Sigmoid colon (tissue), 4 donors: ENCODE measurements around the gene TRIP11.

Experiments
- EP300 ChIP-seq, 4 donors: sonication (generic); formaldehyde crosslinking; IDR thresholded peaks; one replicate each; pipeline ENCODE4 v1.6.1; 2017; ENCODE audit warnings: antibody characterized with exemption in 4 of 4
- POLR2A ChIP-seq, 2 donors: fragments of 450-650 bp; IDR thresholded peaks; one replicate each; pipeline ENCODE4 v1.6.1; 2016; ENCODE audit warnings: antibody characterized with exemption in 2 of 2, mild to moderate bottlenecking in 2 of 2, moderate library complexity in 2 of 2

DNA sequence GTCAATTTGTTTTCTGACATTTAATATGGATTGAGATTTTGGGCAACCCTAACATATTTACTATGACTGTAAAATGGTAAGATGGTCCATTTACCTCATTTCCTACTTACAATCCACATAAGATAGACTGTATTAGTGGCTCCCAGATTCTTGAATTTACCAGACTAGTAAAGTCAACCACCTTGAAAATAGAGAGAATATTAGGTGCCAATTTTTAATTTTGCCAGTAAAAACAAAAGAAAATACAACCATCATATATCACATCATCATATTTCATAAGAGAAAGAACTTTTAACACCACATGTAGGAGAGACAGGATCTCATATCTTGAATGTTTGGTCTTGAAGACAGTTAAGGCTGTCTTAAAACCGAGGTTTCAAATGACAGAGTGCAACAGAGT is 84.7 kb downstream of the TRIP11 start:
- TF ChIP-seq POLR2A (IDR thresholded peaks at IDR 0.05) = no peak
- TF ChIP-seq EP300 (IDR thresholded peaks at IDR 0.05) = no peak
